SU-DHL-6 (cell line): ENCODE results near the gene PRKAR1B.

Experiments
- H2AFZ ChIP-seq: fragments of 200-600 bp; sonication (generic); 2 replicates; pipeline ENCODE4 v1.6.1; 2014; ENCODE audit warnings: low read depth, mild to moderate bottlenecking, moderate library complexity, mixed read lengths, antibody characterized with exemption, low read length; ENCODE audit not compliant: severe bottlenecking
- H3F3A ChIP-seq: fragments of 200-600 bp; shearing (Covaris generic); 2 replicates; pipeline ENCODE4 v1.6.0; 2016; ENCODE audit warnings: antibody characterized with exemption, mild to moderate bottlenecking; ENCODE audit not compliant: insufficient read depth
- H3K27ac ChIP-seq: fragments of 200-600 bp; sonication (generic); 2 replicates; pipeline ENCODE4 v1.5.1; 2016; ENCODE audit warnings: low read depth, mild to moderate bottlenecking, low read length, moderate library complexity, mixed read lengths
- H3K27me3 ChIP-seq: fragments of 200-600 bp; sonication (generic), shearing (Covaris generic); 2 replicates; pipeline ENCODE4 v1.6.0; 2014; ENCODE audit warnings: mild to moderate bottlenecking, low read length
- H3K36me3 ChIP-seq: fragments of 200-600 bp; sonication (generic); 2 replicates; pipeline ENCODE4 v1.6.1; 2014; ENCODE audit warnings: mild to moderate bottlenecking, low read length, mixed read lengths
- H3K4me2 ChIP-seq: fragments of 300-600, 200-600 bp; shearing (Covaris generic), sonication (generic); 2 replicates; pipeline ENCODE4 v1.6.0; 2014; ENCODE audit warnings: low read length, low read depth, mild to moderate bottlenecking; ENCODE audit not compliant: poor library complexity, severe bottlenecking
- H3K4me3 ChIP-seq: fragments of 200-600 bp; sonication (generic); 2 replicates; pipeline ENCODE4 v1.5.1; 2014; ENCODE audit warnings: antibody characterized with exemption, low read length, mild to moderate bottlenecking, mixed read lengths; ENCODE audit not compliant: insufficient read depth, poor library complexity, severe bottlenecking
- H3K79me2 ChIP-seq: fragments of 200-600 bp; sonication (generic); 2 replicates; pipeline ENCODE4 v1.6.1; 2014; ENCODE audit warnings: mild to moderate bottlenecking, low read length, moderate library complexity; ENCODE audit not compliant: insufficient read depth
- H3K9ac ChIP-seq: fragments of 200-600 bp; sonication (generic); 2 replicates; pipeline ENCODE4 v1.7.0; 2014; ENCODE audit warnings: mild to moderate bottlenecking, low read length
- H3K9me2 ChIP-seq: fragments of 200-600 bp; sonication (generic); replicated peaks from 2 replicates; pipeline ENCODE4 v1.6.1; 2014; ENCODE audit warnings: low read length; ENCODE audit not compliant: insufficient read depth
- H3K9me3 ChIP-seq: fragments of 200-600 bp; sonication (generic); 2 replicates; pipeline ENCODE4 v1.6.1; 2014; ENCODE audit warnings: low read length, mixed read lengths; ENCODE audit not compliant: insufficient read depth
- H4K20me1 ChIP-seq: fragments of 200-600 bp; sonication (generic); 2 replicates; pipeline ENCODE4 v1.6.1; 2014; ENCODE audit warnings: low read depth, mild to moderate bottlenecking, antibody characterized with exemption, low read length, moderate library complexity, mixed read lengths
- CTCF ChIP-seq: fragments of 200-600 bp; sonication (generic); IDR thresholded peaks from one replicate; pipeline ENCODE4 v1.5.1; 2017; ENCODE audit warnings: antibody characterized with exemption, mild to moderate bottlenecking, low read length, moderate library complexity; ENCODE audit not compliant: insufficient read depth, poor library complexity, severe bottlenecking
- EZH2phosphoT487 ChIP-seq: fragments of 200-600 bp; sonication (generic), shearing (Covaris generic); conservative IDR thresholded peaks from 2 replicates; pipeline ENCODE4 v1.6.1; 2018; ENCODE audit warnings: mild to moderate bottlenecking, antibody characterized with exemption, low read length, moderate library complexity, mixed read lengths

Gene PRKAR1B

GRCh38 chr7:635227-635626 lies 91.9 kb downstream of the PRKAR1B start:
- H3K9ac ChIP-seq: no peak overlapping the region
- H2AFZ ChIP-seq: no peak overlapping the region
- H4K20me1 ChIP-seq: no peaks in the 10 kb centered on the region
- no peaks in the 10 kb centered on the region for H3K79me2 ChIP-seq
- H3K9me3 ChIP-seq: no peaks in the 10 kb centered on the region
- H3K27ac ChIP-seq: no peak overlapping the region
- H3K9me2 ChIP-seq: no peaks in the 10 kb centered on the region
- TF ChIP-seq EZH2phosphoT487: no peak
- no peak for TF ChIP-seq CTCF
- H3K4me3 ChIP-seq: no peak overlapping the region
- H3K36me3 ChIP-seq: no peaks in the 10 kb centered on the region
- no peak overlapping the region for H3K4me2 ChIP-seq
- no peaks in the 10 kb centered on the region for H3F3A ChIP-seq
- no peaks in the 10 kb centered on the region for H3K27me3 ChIP-seq

GRCh38 chr7:633381-634018 lies 93.6 kb downstream of the PRKAR1B start:
- H3K9me2 ChIP-seq: no peaks in the 10 kb centered on the region
- H4K20me1 ChIP-seq: no peaks in the 10 kb centered on the region
- no peak overlapping the region for H2AFZ ChIP-seq
- H3K27ac ChIP-seq: no peak overlapping the region
- H3F3A ChIP-seq: no peaks in the 10 kb centered on the region
- no peaks in the 10 kb centered on the region for H3K9me3 ChIP-seq
- no peaks in the 10 kb centered on the region for H3K79me2 ChIP-seq
- H3K27me3 ChIP-seq: no peaks in the 10 kb centered on the region
- no peaks in the 10 kb centered on the region for H3K36me3 ChIP-seq
- TF ChIP-seq CTCF: no peak
- TF ChIP-seq EZH2phosphoT487: no peak
- H3K9ac ChIP-seq: no peak overlapping the region
- H3K4me3 ChIP-seq: no peak overlapping the region
- no peak overlapping the region for H3K4me2 ChIP-seq

GRCh38 chr7:632831-633210 lies 94.3 kb downstream of the PRKAR1B start:
- Histone ChIP-seq H3F3A (no peaks in the 10 kb centered on the region), H3K27ac (no peak overlapping the region), H3K79me2 (no peaks in the 10 kb centered on the region), H3K4me3 (no peak overlapping the region), H3K4me2 (no peak overlapping the region), H3K27me3 (no peaks in the 10 kb centered on the region), H4K20me1 (no peaks in the 10 kb centered on the region), H2AFZ (no peak overlapping the region), H3K9ac (no peak overlapping the region), H3K9me3 (no peaks in the 10 kb centered on the region), H3K9me2 (no peaks in the 10 kb centered on the region), H3K36me3 (no peaks in the 10 kb centered on the region)
- TF ChIP-seq EZH2phosphoT487 (no peak), CTCF (no peak)
